ENCODE measurements around the gene VIPR2.
"Not testable (repeated sequence)": the region's sequence is repeated elsewhere in the genome, so short reads cannot be mapped to it uniquely, and the experiment has no call there.

The VIPR2 gene

DNA sequence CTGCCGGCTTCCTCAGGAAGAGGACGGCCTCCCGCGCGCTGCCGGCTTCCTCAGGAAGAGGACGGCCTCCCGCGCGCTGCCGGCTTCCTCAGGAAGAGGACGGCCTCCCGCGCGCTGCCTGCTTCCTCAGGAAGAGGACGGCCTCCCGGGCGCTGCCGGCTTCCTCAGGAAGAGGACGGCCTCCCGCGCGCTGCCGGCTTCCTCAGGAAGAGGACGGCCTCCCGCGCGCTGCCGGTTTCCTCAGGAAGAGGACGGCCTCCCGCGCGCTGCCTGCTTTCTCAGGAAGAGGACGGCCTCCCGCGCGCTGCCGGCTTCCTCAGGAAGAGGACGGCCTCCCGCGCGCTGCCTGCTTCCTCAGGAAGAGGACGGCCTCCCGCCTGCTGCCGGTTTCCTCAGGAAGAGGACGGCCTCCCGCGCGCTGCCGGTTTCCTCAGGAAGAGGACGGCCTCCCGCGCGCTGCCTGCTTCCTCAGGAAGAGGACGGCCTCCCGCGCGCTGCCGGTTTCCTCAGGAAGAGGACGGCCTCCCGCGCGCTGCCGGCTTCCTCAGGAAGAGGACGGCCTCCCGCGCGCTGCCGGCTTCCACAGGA, 138.6 kb downstream of the VIPR2 start:
- FAIRE-seq = not testable (repeated sequence)

GRCh38 chr7:159005618-159006017, 139.0 kb downstream of the VIPR2 start:
- no peak for FAIRE-seq

GRCh38 chr7:159004411-159004810, 140.3 kb downstream of the VIPR2 start:
- no peak for FAIRE-seq

DNA sequence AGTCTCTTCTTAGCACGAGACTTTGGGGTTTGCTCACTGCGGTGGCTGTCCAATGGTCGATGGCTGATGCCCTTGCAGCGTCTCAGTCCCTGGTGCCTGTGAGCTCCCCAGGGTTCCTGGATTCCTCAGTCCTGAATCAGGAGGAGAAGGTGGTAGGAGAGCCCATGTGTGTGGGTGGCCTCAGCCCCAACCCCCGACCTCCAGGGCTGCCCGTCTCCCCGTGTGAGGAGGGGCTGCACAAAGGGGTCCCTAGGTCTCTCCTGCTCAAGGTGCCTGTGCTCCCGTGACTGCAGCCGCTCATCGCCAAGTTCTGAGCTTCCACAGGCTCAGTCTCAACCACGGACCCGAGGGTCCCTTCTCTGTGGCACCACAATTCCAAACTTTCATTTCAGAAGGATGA, 142.9 kb downstream of the VIPR2 start:
- no peak for FAIRE-seq

GRCh38 chr7:159000859-159001435, 143.7 kb downstream of the VIPR2 start:
- no peak for FAIRE-seq

DNA sequence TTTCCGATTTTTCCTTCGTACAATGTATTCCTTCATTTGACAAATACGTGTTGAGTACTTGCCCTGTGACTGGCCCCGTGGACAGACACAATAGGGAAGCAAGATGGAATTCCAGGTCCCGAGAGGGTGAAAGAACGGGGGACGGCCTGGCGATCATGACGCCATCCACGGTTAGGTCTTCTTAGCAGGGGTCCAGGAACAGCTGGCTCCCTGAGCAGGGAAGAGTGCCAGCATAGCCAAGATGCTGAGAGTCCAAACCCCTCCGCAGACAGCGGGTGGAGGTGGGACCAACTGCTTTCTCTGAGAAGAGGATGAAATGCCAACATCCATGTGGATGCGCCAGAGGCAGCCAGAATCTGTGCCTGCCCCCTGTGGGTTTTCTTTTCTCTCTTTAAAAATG, 144.6 kb downstream of the VIPR2 start:
- no peak for FAIRE-seq

DNA sequence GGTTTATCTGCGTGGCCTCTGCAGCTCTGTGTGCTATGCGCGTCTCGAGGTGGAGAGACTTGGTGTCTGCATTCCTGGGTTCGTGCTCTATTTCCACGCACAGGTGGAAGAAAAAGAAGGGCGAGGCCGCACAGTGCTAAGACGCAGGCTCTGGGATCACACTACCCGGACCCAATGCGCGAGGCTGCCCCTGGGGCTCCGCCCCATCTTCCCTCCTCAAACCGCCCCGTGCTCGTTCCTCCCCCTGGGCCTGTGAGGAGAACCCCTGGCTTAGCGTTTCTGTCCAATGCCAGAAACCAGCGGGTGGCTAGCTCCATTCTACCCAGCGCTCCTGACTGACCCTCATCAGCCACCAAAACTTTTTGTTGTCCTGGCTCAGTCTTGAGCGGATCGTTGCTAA, 145.2 kb downstream of the VIPR2 start:
- no peak for FAIRE-seq

DNA sequence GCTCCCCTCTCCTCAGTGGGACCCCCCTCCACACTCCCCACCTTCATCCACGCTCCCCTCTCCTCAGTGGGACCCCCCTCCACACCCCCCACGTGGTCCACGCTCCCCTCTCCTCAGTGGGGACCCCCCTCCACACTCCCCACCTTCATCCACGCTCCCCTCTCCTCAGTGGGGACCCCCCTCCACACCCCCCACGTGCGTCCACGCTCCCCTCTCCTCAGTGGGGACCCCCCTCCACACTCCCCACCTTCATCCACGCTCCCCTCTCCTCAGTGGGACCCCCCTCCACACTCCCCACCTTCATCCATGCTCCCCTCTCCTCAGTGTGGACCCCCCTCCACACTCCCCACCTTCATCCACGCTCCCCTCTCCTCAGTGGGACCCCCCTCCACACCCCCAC, 146.4 kb downstream of the VIPR2 start:
- FAIRE-seq = not testable (repeated sequence)

GRCh38 chr7:158997471-158997870, 147.2 kb downstream of the VIPR2 start:
- FAIRE-seq = no peak

DNA sequence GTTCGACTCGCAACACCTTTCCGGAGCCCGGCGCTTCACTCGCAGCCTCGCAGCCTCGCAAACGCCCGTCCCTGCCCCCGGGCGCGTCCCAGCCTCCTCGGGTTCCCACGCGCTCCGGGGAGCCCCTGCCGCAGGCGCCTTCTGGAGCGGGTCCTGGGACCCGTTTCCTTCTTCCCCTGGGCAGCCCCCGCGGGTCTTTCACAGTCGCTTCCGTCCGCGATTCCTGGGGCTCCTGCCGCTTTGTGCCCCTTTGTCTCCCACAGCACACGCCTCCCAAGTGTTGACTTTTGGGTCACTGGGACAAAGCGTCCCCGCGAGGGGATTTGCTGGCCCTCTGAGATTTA, 147.6 kb downstream of the VIPR2 start:
- no peak for FAIRE-seq

GRCh38 chr7:158996214-158997109, 148.2 kb downstream of the VIPR2 start:
- FAIRE-seq = no peak

DNA sequence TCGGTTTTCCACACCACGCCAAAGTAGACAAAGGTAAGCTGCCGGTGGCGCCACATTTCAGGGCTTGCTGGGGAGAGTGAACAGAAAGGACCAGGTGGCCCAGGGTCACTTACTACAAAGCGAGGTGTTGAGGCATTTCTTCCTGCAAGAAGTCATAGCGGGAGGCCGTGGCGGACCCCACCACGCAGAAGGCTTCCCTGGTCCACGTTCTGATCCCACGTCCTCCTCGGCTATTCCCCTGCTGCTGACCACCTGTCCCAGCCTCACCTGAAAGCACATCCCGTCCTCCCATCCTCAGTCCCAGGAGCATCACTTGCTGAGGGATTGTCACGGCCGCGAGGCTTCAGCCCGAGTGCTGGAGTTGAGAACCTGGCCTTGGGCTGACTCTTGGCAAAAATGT, 149.2 kb downstream of the VIPR2 start:
- no peak for FAIRE-seq

DNA sequence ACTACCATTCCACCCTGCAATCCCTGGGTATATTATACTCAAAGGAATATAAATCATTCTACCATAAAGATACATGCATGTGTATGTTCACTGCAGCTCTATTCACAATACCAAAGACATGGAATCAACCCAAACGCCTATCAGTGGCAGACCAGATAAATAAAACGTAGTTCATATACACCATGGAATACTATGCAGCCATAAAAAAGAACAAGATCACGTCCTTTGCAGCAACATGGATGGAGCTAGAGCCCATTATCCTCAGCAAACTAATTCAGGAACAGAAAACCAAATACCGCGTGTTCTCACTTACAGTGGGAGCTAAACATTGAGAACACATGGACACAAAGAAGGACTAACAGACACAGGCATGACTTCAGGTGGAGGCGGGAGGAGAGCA, 150.0 kb downstream of the VIPR2 start:
- FAIRE-seq = no peak

DNA sequence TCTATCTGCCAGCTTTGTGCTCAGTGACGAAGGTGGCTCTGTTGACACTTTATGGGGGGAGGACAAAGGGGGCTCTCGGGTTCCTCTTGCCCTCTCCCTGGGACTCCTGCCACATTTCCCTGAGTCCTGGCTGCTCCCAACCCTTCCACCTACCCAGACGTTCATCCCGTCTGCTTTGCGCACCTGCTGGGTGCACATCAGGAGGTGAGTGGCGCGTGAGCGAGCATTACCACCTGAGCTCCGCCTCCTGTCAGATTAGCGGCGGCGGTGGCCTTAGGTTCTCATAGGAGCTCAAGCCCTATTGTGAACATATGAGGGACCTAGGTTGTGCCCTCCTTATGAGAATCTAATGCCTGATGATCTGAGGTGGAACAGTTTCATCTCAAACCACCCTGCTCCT, 151.1 kb downstream of the VIPR2 start:
- FAIRE-seq = no peak

- FAIRE-seq = no peak
Observed at GRCh38 chr7:158992759-158993158, 151.9 kb downstream of the VIPR2 start.

DNA sequence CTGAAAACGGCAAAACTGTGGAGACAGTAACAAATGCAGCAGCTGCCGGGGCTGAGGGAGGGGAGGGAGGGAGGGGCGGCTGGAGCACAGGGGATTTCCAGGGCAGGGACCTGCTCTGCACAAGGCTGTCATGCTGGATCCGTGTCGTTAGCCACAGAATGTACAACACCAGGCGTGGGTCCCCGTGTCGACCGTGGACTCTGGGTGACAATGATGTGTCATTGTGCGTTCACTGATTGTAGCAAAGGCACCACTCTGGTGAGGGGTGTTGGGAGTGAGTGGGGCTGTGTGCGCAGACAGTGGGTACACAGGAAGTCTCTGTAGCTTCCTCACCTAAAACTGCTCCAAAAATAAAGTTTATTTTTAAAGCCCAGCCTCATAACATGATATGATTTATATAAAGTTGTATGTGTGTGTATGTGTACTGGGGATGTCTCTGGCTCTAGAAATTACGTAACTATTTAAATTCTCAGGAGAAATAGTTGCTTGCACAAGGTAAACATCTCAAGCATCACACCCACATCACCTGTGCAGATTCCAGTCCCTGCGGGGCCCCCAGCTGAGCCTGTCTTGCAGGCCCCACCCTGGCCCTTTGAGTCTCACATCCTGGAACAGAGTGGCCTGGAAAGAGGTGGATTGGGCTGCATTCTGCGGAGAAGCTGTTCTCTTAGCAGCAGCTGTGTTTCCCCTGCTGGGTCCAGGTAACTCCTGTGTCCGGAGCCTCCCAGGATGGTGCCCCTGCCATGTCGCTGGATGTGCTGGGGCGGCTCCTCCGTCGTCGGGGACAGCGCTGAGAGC, 152.6 kb downstream of the VIPR2 start:
- FAIRE-seq = no peak

DNA sequence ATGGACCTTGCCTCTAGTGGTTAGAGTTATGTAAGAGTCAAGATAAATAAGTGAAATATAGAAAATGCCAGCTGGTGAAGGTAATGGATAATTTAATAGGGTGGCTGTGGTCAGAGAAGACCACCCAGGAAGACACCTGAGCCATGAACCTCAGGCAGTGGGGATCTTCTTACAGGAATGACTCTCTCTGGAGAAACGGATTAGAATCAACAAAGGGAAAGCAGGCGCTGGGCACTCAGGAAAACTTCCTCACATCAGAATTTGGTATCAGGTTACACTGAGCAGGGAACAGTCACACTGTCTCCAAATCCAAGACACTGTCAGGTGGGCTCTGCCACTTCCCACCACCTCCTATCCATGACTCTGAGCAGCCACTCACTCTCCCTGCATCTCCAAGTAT, 155.7 kb downstream of the VIPR2 start:
- FAIRE-seq = no peak

GRCh38 chr7:158988302-158988862, 156.3 kb downstream of the VIPR2 start:
- no peak for FAIRE-seq

DNA sequence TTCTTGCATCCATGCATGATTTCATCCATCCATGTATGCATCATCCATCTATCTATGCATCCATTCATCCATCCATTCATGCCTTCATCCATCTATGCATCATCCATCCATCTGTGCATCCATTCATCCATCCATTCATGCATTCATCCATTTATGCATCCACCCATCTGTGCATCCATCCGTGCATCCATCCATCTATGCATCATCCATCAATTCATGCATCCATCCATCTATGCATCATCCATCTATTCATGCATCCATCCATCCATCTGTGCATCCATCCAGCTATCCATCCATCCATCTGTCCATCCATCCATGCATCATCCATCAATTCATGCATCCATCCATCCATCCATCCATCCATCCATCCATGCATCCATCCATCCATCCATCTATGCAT, 157.0 kb downstream of the VIPR2 start:
- no peak for FAIRE-seq

DNA sequence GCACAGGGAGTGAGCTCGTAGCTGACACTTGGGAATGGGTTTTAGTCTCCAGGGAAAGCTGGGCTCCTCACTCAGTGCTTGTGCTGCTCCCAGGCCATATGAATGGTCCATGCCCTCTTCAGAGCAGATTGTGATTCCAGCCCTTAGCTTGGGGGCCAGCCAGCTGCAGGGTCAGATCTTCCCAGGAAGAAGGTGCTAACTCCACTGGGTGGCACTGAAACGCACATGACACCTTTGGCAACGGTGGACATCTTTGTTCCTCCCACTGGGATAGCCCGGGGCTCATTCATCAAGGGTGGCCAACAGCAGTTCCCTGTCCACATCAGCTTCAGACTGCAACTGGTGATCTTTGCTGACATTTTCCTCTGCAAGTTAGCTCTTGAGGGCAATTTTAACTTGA, 159.1 kb downstream of the VIPR2 start:
- no peak for FAIRE-seq

GRCh38 chr7:158984007-158984406, 160.7 kb downstream of the VIPR2 start:
- FAIRE-seq = not testable (repeated sequence)

- FAIRE-seq = not testable (repeated sequence)
Observed at GRCh38 chr7:158982080-158982479, 162.6 kb downstream of the VIPR2 start.
